ENCODE results near the gene PERM1.

Gene PERM1

GRCh38 chr1:930633-931138 lies 51.2 kb downstream of the PERM1 start:
- DNase-seq, result no peak

GRCh38 chr1:929712-930632 lies 51.9 kb downstream of the PERM1 start:
- DNase-seq, result no peak

GRCh38 chr1:928825-929661 lies 52.9 kb downstream of the PERM1 start:
- DNase-seq, result no peak

GRCh38 chr1:927748-928147 lies 54.1 kb downstream of the PERM1 start:
- DNase-seq, result no peak

- DNase-seq, result no peak
Measured at GRCh38 chr1:927234-927633, 54.7 kb downstream of the PERM1 start.

- DNase-seq, result no peak
Measured at GRCh38 chr1:925561-926421, 56.1 kb downstream of the PERM1 start.

Data from DMS153 (cell line).